ENCODE measurements around the gene GRB10.

GRB10 gene

GRCh38 chr7:50687575-50688225 is 95.0 kb downstream of the GRB10 start:
- no peak for DNase-seq

DNA sequence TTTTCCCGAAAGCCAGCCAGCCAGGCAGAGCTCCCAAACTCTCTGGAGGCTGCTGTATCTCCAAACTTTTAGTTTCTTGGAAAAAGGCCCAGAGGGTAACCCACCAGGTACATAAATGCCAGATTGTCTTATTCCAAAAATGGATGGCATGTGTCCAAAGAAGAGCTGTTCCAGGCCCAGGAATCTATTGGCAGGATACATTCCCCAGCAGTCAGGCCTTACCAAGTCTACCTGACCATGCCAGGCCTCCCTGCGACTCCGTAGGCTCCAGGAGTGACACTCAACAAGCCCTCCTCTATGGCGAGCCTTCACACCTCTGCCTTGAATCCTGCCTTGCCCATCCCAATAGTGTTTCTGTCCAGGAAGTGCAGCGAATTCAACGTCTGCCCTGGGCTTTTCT is 95.6 kb downstream of the GRB10 start:
- DNase-seq, result no peak

DNA sequence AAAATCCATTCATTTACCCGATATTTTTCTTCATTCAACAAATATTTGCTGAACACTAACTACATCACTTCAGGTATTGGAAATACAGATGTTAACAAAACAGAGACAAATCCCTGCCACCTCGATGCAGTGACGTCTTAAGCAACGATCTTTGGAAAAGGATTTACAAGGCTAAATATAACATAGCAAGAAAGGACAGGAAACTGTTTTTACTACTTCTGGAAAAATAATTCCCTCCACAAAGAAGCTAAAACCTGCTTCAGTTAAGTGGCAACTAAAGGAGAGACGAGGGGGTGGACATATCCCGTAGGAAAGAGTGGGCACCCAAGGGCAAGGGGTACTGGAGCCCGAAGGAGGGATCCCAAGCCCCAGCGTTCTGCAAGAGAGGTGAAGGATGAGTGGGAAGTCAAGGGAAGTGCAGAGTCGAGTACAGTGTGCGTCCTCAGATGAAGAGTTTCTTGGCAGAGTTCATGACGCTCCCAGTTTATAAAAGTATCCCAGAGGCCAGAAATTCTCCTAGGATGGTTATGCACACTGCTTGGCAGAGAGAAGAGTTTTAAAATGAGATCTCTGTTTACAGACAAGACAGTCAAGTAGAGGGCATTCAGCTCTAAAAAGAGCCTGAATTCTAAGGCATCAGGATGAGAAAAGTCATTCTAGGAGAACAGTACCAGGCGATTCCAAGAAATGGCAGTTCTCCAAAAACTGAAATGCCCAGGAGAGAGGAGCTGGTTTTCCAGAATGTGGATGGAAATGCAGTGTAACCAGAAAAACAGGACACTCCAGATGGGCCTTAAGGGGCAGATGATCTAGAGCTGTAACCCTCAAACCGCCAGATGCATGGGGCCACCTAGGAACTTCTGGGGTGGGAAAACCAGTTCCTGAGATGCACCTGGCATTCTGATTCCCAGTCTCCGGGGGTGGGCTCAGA is 97.3 kb downstream of the GRB10 start:
- DNase-seq, result no peak

GRCh38 chr7:50684713-50685075 is 98.0 kb downstream of the GRB10 start:
- DNase-seq, result no peak

- DNase-seq, result no peak
These were observed 98.5 kb downstream of the GRB10 start for GRCh38 chr7:50684011-50684712.

DNA sequence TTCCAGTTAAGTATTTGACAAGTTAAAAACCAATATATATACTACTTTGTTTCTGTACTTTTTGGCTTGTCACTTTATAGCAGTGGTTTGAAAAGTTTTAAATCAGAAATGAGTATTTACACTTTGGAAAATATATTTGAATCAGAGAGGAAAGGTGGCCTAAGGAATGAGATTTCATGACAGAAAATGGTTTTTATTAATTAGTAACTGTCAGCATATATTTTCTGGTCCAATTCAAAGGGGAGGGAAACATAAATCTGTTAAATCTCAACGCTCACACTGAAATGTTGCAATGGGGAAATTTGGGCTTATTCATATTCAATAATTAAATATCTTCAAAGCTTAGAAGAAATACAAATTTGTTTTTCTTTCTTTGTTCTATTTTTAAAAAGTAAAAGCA is 100.1 kb downstream of the GRB10 start:
- DNase-seq, result no peak

GRCh38 chr7:50682079-50682478 is 100.6 kb downstream of the GRB10 start:
- no peak for DNase-seq

- no peak for DNase-seq
These were observed 101.2 kb downstream of the GRB10 start for GRCh38 chr7:50681432-50682045.

- peak; percentile 45 to 82 for DNase-seq
These were observed 103.3 kb downstream of the GRB10 start for GRCh38 chr7:50679218-50680007.

DNA sequence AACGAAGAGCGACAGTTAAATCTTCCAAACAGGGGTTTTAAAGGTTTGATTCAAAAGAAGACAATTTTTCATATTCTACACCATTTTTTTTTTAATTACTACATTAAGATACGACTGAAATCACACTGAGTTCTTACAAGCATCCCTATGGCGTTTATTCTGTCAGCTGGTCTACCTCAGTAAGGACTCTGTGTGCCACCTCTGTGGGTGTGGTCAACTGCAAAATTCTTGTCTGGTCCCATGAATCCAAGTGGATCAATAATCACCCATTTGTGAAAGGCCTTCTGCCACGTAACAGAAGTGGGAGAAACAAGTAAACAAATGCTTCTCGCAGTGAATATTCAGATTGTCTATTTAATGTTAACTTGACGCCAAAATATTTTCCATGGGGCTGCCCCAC is 104.1 kb downstream of the GRB10 start:
- DNase-seq, result no peak

- no peak for DNase-seq
These were observed 105.1 kb downstream of the GRB10 start for GRCh38 chr7:50677638-50677996.

DNA sequence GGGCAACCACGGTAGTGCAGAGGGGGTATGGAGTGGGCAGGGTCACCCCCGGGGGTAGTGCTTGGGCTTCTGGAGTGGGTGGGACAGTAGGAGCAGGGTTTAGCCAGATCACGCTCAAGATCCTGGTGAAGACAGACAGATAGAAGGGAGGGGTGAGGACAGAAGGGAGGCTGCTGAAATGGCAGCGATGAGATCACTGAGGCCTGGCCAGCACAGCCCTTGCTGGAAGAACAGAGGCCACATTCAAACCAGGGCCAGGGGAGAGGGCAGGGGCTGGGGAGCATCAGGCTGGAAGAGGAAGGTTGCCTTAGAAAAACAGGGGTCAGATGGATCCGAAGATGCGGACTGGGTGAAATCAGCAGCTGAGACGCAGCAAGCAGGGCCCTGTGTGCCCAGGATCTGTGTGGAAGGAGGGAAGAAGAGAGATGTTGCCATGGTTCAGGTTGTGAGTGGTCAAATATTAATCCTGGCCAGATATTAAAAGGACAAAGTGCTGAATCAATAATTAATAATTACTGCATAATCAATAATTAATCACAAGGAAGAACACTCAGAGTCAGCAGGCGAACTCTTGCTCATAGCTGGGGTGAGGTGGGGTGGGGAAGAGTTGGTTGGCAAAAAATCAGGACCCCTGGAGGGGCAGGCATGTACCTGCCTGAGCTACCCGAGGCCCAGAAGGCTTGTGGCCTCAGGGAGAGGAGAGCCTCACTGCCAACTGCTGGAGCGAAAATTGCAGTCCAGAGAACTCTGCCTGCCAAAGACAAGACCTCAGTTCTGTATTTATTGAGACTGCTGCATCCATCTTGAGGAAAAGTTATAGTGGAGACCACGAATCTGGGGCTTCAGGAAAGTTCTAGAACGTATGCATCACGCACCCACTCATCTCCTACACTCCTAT is 105.7 kb downstream of the GRB10 start:
- DNase-seq, result no peak

DNA sequence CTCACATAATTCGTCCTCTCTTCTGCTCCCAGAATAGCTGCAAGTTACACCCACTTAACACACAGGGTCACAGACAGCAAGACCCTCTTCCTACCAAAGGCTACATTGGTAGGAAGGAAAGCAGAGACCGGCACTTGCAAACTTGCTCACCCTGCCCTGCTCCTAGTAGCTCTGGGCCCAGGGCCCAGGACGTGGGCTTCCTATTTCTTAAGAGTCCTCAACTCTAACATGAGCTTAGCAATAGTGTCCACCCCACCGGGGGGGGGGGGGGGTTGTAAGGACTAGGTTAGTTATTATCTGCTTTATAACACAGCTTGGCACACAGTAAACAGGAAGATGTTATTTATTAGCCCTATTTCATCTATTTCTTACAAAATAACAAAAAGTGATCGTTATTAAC is 106.6 kb downstream of the GRB10 start:
- no peak for DNase-seq

- no peak for DNase-seq
These were observed 107.5 kb downstream of the GRB10 start for GRCh38 chr7:50674896-50675835.

DNA sequence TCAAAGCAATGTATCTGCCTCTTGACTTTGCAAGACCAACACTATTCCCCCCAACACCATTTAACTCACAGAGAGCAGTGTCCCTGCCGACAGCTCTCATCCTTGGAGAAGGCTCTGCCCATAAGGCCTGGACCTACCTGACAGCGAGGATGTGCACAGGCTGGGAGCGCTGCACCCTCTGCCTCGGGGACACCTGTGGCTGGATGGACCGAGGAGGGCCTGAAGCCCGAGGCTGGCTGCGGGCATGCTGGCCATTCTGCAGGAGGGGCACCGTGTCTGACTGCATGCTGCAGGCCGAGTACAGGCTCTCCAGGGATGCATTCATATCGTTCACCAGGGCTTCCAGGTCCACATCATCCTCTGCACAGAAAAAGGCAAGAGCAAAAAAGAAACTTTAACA is 108.4 kb downstream of the GRB10 start:
- DNase-seq, result no peak

DNA sequence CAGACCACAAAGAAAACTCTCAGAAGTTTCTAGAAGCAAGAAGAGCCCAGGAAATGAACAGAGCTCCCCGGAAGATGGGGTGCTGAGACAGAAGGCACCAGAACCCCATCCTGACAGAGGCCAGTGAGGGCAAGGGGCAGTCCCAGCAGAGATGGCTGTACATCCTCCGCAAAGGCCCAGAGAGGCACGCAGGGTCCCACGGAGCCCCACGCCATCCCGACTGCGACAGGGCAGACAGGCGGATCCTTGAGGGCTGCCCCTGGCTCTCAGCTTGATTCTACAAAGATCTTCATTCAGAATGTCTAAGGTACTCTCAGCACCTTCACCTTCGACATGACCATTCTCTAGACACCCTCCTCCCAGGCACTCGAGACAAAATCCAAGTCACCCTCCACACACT is 109.6 kb downstream of the GRB10 start:
- DNase-seq, result no peak

- no peak for DNase-seq
These were observed 110.7 kb downstream of the GRB10 start for GRCh38 chr7:50672045-50672444.

DNA sequence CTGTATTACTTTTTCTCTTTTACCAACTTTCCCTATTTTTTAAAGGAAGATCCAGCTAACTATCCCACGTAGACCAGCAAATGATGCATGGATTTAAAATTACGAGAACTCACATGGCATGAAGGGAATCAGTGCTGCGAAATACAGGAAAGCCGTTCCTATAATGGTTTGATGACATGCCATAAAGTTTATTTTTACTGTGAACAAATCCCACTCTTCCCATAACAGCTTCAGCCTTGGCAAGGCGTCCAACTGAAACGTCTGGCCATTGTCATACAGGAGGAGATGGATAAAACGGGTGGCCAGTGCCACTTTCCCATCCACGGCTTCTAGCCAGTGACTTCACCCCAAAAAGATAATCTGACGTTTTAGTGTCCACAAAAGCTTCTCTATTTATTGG is 111.3 kb downstream of the GRB10 start:
- no peak for DNase-seq

DNA sequence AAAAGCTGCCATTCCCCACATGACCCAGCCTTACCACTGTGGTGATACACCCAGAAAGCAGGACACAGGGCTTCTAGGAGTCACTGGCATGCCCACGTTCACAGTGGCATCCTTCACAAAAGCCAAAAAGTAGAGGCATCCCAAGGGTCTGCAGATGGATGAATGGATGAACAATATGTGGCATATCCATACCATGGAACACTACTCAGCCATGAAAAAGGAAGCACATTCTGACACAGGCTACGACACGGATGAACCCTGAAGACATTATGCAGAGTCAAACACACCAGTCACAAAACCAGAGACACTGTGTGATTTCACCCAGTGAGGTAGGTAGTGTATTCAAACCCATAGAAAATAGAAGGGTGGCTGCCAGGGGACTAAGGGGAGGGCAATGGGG is 112.8 kb downstream of the GRB10 start:
- no peak for DNase-seq

DNA sequence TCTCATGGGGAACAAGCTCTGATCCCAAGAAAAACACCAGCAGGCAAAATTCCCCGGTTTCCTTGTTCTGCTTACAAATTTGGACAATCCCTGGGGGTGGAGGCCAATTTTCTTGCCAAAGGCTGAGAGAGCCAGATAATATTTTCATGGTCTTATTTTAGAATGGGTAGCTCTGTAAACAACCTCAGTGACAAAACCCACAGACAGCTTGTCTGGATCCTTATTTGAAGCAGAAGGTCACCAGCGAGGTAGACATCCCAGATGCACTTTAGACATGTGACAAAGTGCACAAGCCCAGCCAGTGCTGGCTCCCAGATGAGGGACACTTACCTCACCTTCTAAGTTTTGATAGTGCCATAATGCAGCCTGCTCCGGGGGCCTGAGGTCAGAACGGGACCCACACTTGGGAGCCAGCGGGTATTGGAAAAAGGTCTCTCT is 114.9 kb downstream of the GRB10 start:
- DNase-seq, result no peak
